Breast epithelium (tissue), 4 donors: ENCODE results near the gene YPEL4. TPM values are rescaled to one million over a fixed set of nuclear protein-coding genes. Genes with fewer than 3 reads are reported as not detected.
A peak's percentile ranks its signal among the peaks of the same experiment; 100 is the strongest.
"Not testable (repeated sequence)": the region's sequence is repeated elsewhere in the genome, so short reads cannot be mapped to it uniquely, and the experiment has no call there.

Experiments used
- DNase-seq, 2 donors: peaks; one replicate each; pipeline ENCODE4 v3.0.0-alpha.2; 2019; ENCODE audit warnings: low spot score in 2 of 2
- H3K27ac ChIP-seq, 2 donors: fragments of 200-600 bp; sonication (generic) in 1 of 2; one replicate each; pipeline ENCODE4 v1.5.1; 2016 to 2019; ENCODE audit warnings: mild to moderate bottlenecking in 1 of 2
- H3K27me3 ChIP-seq, 2 donors: fragments of 200-600 bp; sonication (generic) in 1 of 2; one replicate each; pipeline versions ENCODE4 v1.5.1 to v1.6.0; 2017 to 2019; ENCODE audit warnings: control low read depth in 1 of 2, mild to moderate bottlenecking in 1 of 2
- H3K36me3 ChIP-seq: fragments of 200-600 bp; one replicate; pipeline ENCODE4 v1.5.1; 2019
- H3K4me1 ChIP-seq, 2 donors: fragments of 200-600 bp; sonication (generic); one replicate each; pipeline ENCODE4 v1.5.1; 2016 to 2019; ENCODE audit warnings: control low read depth in 1 of 2
- H3K4me3 ChIP-seq, 3 donors: fragments of 200-600 bp; sonication (generic); 1 replicate in 2 of 3; 2 replicates in 1 of 3; pipeline ENCODE4 v1.5.1; 2016 to 2019; ENCODE audit warnings: mild to moderate bottlenecking in 3 of 3, moderate library complexity in 2 of 3
- H3K9me3 ChIP-seq, 2 donors: fragments of 200-600 bp; sonication (generic) in 1 of 2; one replicate each; pipeline ENCODE4 v1.5.1; 2016 to 2019; ENCODE audit warnings: control low read depth in 1 of 2
- CTCF ChIP-seq, 3 donors: fragments of 450-650 bp; IDR thresholded peaks; one replicate each; pipeline ENCODE4 v1.5.1; 2016 to 2017; ENCODE audit warnings: antibody characterized with exemption in 3 of 3, mild to moderate bottlenecking in 3 of 3, moderate library complexity in 3 of 3
- POLR2A ChIP-seq: fragments of 450-650 bp; IDR thresholded peaks from one replicate; pipeline ENCODE4 v1.6.1; 2016; ENCODE audit warnings: antibody characterized with exemption, mild to moderate bottlenecking, moderate library complexity
- POLR2AphosphoS5 ChIP-seq, 3 donors: sonication (generic); formaldehyde crosslinking; IDR thresholded peaks; one replicate each; pipeline ENCODE4 v1.6.1; 2017; ENCODE audit warnings: antibody characterized with exemption in 3 of 3
- intact Hi-C: fragments of 100-400 bp; cut with DNase I; formaldehyde crosslinking; loops from one replicate; pipeline ENCODE4 v1.15.1; 2023; ENCODE audit warnings: low total_unique reads
- total RNA-seq, 3 donors: library from RNA; depleted of rRNA; stranded (reverse); fragments of >200 nt; gene quantifications; one replicate each; pipeline ENCODE4 v1.1.0, GENCODE V29; 2016

Gene YPEL4
- total RNA-seq, 3 donors from 2014 or later: 1.1 to 2.3 (median 2.0) TPM

- intact Hi-C loops: no loop called here
- Histone ChIP-seq H3K4me3 (peak overlapping the region; percentile 61 to 80 (median 64)), H3K36me3 (peaks cover 11% of the 10 kb centered on the region), H3K4me1 (no peaks in the 10 kb centered on the region), H3K27me3 (no peaks in the 10 kb centered on the region), H3K9me3 (no peaks in the 10 kb centered on the region), H3K27ac (peak overlapping the region; percentile 93)
- TF ChIP-seq POLR2A (no peak), POLR2AphosphoS5 (IDR thresholded peaks at IDR 0.05) (no peak), CTCF (IDR thresholded peaks at IDR 0.05) (no peak)
- no peak for DNase-seq
Measured at GRCh38 chr11:57658023-57658361, 8.3 kb upstream of the YPEL4 start.

- intact Hi-C loops: no loop called here
Measured at GRCh38 chr11:57657194-57658022, 7.7 kb upstream of the YPEL4 start, which contains the start of gene CLP1. TSS of gene CLP1 (plus strand) at chr11:57657762. CDS start at chr11:57659477, 1,715 bp downstream.

GRCh38 chr11:57656885-57657193, 7.1 kb upstream of the YPEL4 start:
- no peaks in the 10 kb centered on the region for H3K27me3 ChIP-seq
- peak overlapping the region; percentile 93 for H3K27ac ChIP-seq
- H3K36me3 ChIP-seq: peaks cover 11% of the 10 kb centered on the region
- H3K9me3 ChIP-seq: no peaks in the 10 kb centered on the region
- intact Hi-C loops: no loop called here
- no peak for DNase-seq
- TF ChIP-seq CTCF (IDR thresholded peaks at IDR 0.05): no peak
- TF ChIP-seq POLR2A: no peak
- no peak for TF ChIP-seq POLR2AphosphoS5 (IDR thresholded peaks at IDR 0.05)
- H3K4me1 ChIP-seq: no peaks in the 10 kb centered on the region
- H3K4me3 ChIP-seq: peak overlapping the region; percentile 61 to 80 (median 64)

More at GRCh38 chr11:57657194-57658022, 7.7 kb upstream of the YPEL4 start, which contains the start of gene CLP1:
- Histone ChIP-seq H3K36me3 (peaks cover 11% of the 10 kb centered on the region), H3K4me3 (peak within 1 kb of the TSS; percentile 61 to 80 (median 64)), H3K27me3 (no peaks in the 10 kb centered on the region), H3K4me1 (no peaks in the 10 kb centered on the region), H3K9me3 (no peaks in the 10 kb centered on the region), H3K27ac (peak within 1 kb of the TSS; percentile 93)
- DNase-seq: peak; percentile 99 to 100
- peak; percentile 27 for TF ChIP-seq POLR2A
- no peak for TF ChIP-seq CTCF (IDR thresholded peaks at IDR 0.05)
- TF ChIP-seq POLR2AphosphoS5 (IDR thresholded peaks at IDR 0.05): peak in 2 of 3 donors; percentile 84 to 93

DNA sequence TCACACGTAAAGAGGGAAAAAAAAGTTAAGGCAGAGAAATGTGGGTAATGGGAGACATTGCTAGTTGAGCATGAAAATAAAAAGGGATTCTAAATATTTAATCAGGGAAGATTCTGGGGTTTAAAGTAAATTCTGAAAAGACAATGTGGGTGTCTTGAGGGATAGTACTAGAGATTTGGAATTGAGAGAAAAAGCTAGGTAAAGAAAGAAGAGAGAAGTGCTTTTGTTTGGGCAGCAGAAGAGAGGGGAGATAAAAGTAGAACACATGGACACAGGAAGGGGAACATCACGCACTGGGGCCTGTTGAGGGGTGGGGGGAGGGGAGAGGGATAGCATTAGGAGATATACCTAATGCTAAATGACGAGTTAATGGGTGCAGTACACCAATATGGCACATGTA, 3.5 kb upstream of the YPEL4 start:
- Histone ChIP-seq H3K4me1 (peaks cover 0 to 4% of the 10 kb centered on the region in 2 donors), H3K27me3 (peaks cover 0 to 10% of the 10 kb centered on the region in 2 donors), H3K9me3 (no peaks in the 10 kb centered on the region), H3K4me3 (no peak overlapping the region), H3K36me3 (no peaks in the 10 kb centered on the region), H3K27ac (no peak overlapping the region)
- TF ChIP-seq POLR2AphosphoS5 (IDR thresholded peaks at IDR 0.05): no peak
- no peak for TF ChIP-seq CTCF (IDR thresholded peaks at IDR 0.05)
- TF ChIP-seq POLR2A: no peak
- intact Hi-C loops: no loop called here
- no peak for DNase-seq

DNA sequence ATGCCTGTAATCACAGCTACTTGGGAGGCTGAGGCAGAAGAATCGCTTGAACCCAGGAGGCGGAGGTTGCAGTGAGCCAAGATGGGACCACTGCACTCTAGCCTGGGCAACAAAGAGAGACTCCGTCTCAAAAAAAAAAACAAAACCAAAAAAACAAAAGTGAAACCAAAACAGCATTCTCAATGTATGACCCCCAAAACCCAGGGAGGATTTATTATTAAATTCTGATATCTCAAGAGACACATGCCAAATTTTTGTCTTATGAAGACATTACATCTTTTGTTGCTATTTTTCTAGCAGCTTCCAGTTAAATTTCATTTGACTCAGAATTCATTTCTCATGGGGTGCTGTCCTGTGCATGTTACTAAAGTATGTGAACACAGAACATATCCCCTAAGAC, 3.0 kb upstream of the YPEL4 start:
- DNase-seq: no peak
- intact Hi-C loops: no loop called here
- Histone ChIP-seq H3K9me3 (no peaks in the 10 kb centered on the region), H3K4me1 (peaks cover 4% of the 10 kb centered on the region in 2 donors), H3K27me3 (peaks cover 0 to 15% of the 10 kb centered on the region in 2 donors), H3K4me3 (peak overlapping the region in 1 of 3 donors; percentile 43), H3K36me3 (no peaks in the 10 kb centered on the region), H3K27ac (no peak overlapping the region)
- TF ChIP-seq CTCF (IDR thresholded peaks at IDR 0.05): no peak
- no peak for TF ChIP-seq POLR2AphosphoS5 (IDR thresholded peaks at IDR 0.05)
- TF ChIP-seq POLR2A: no peak

DNA sequence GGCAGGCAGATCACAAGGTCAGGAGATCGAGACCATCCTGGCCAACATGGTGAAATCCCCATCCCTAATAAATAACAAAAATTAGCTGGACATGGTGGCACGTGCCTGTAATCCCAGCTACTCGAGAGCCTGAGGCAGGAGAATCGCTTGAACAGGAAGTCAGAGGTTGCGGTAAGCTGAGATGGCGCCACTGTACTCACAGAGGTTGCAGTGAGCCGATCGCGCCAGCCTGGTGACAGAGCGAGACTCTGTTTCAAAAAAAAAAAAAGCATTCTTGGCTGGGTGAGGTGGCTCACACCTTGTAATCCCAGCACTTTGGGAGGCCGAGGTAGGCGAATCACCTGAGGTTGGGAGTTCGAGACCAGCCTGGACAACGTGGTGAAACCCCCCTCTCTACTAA, 2.5 kb upstream of the YPEL4 start:
- H3K4me1 ChIP-seq, H3K27ac ChIP-seq, intact Hi-C loops, H3K36me3 ChIP-seq, DNase-seq, H3K9me3 ChIP-seq: not testable (repeated sequence)
- Histone ChIP-seq H3K27me3 (peaks cover 0 to 20% of the 10 kb centered on the region in 2 donors), H3K4me3 (peak overlapping the region in 1 of 3 donors; percentile 43)
